ENCODE results near the gene USP25. TPM values are rescaled to one million over a fixed set of nuclear protein-coding genes. Genes with fewer than 3 reads are reported as not detected.

USP25 gene
- total RNA-seq, 1 experiment from 2014 or later: 26.0 TPM

GRCh38 chr21:15775981-15776380 is 46.2 kb downstream of the USP25 start:
- Histone ChIP-seq H3K4me2 (no peak overlapping the region), H3K9me2 (ENCODE audit: insufficient read depth) (no peaks in the 10 kb centered on the region), H2AFZ (no peak overlapping the region), H3K4me3 (no peak overlapping the region), H3K36me3 (ENCODE audit: low read depth) (peaks cover 6% of the 10 kb centered on the region; the same call in 1 of the 2 replicates), H4K20me1 (ENCODE audit: insufficient read depth) (peaks cover 11% of the 10 kb centered on the region; the same call in 1 of the 2 replicates), H3K27me3 (ENCODE audit: insufficient read depth, low read depth) (no peaks in the 10 kb centered on the region), H3K27ac (no peak overlapping the region), H3K9me3 (ENCODE audit: insufficient read depth, low read depth) (0 out of 2 replicates have a peak, but pooled peaks cover 4% of the 10 kb centered on the region), H3K79me2 (ENCODE audit: low read depth) (peaks cover 45% of the 10 kb centered on the region), H3F3A (ENCODE audit: insufficient read depth, low read depth) (no peaks in the 10 kb centered on the region; the same call in 1 of the 2 replicates), H3K4me1 (replicated peaks; ENCODE audit: insufficient read depth) (no peaks in the 10 kb centered on the region)
- TF ChIP-seq EZH2 (IDR thresholded peaks at IDR 0.05; ENCODE audit: low read depth) (no peak), CTCF (conservative IDR thresholded peaks at IDR 0.05) (no peak)
- intact Hi-C loops (cut with micrococcal nuclease; ENCODE audit: unreplicated experiment): no loop called here
- POLR2A ChIA-PET (ENCODE audit: unreplicated experiment): no interaction called here
- DNase-seq: peak in 1 of 2 experiments; percentile 47
- no TSS peak for BruUV-seq (replicated peaks)
- CTCF ChIA-PET: no interaction called here

GRCh38 chr21:15776818-15777217 is 47.0 kb downstream of the USP25 start:
- DNase-seq: no peak
- no TSS peak for BruUV-seq (replicated peaks)
- H3K9me2 ChIP-seq (ENCODE audit: insufficient read depth): no peaks in the 10 kb centered on the region
- intact Hi-C loops (cut with micrococcal nuclease; ENCODE audit: unreplicated experiment): no loop called here
- H3K4me2 ChIP-seq: no peak overlapping the region
- H3K79me2 ChIP-seq (ENCODE audit: low read depth): peaks cover 40% of the 10 kb centered on the region
- no peaks in the 10 kb centered on the region for H3K4me1 ChIP-seq (replicated peaks; ENCODE audit: insufficient read depth)
- H3K27me3 ChIP-seq (ENCODE audit: insufficient read depth, low read depth): no peaks in the 10 kb centered on the region
- peaks cover 14% of the 10 kb centered on the region; the same call in 1 of the 2 replicates for H3K36me3 ChIP-seq (ENCODE audit: low read depth)
- peaks cover 11% of the 10 kb centered on the region; the same call in 1 of the 2 replicates for H4K20me1 ChIP-seq (ENCODE audit: insufficient read depth)
- TF ChIP-seq CTCF (conservative IDR thresholded peaks at IDR 0.05) (no peak), EZH2 (IDR thresholded peaks at IDR 0.05; ENCODE audit: low read depth) (no peak)
- 0 out of 2 replicates have a peak, but pooled peaks cover 4% of the 10 kb centered on the region for H3K9me3 ChIP-seq (ENCODE audit: insufficient read depth, low read depth)
- H2AFZ ChIP-seq: no peak overlapping the region
- ChIA-PET POLR2A (ENCODE audit: unreplicated experiment) (no interaction called here), CTCF (no interaction called here)
- H3K27ac ChIP-seq: no peak overlapping the region
- H3K4me3 ChIP-seq: no peak overlapping the region
- no peaks in the 10 kb centered on the region for H3F3A ChIP-seq (ENCODE audit: insufficient read depth, low read depth)

- DNase-seq: no peak
- POLR2A ChIA-PET (ENCODE audit: unreplicated experiment): no interaction called here
- H3K27me3 ChIP-seq (ENCODE audit: insufficient read depth, low read depth): no peaks in the 10 kb centered on the region
- peaks cover 4% of the 10 kb centered on the region; the same call in 1 of the 2 replicates for H3K9me3 ChIP-seq (ENCODE audit: insufficient read depth, low read depth)
- intact Hi-C loops (cut with micrococcal nuclease; ENCODE audit: unreplicated experiment): no loop called here
- CTCF ChIA-PET: no interaction called here
- H3K4me3 ChIP-seq: no peak overlapping the region
- no peak overlapping the region for H3K4me2 ChIP-seq
- no TSS peak for BruUV-seq (replicated peaks)
- H3K9me2 ChIP-seq (ENCODE audit: insufficient read depth): no peaks in the 10 kb centered on the region
- no peaks in the 10 kb centered on the region for H3K4me1 ChIP-seq (replicated peaks; ENCODE audit: insufficient read depth)
- 0 out of 2 replicates have a peak, but pooled peaks cover 15% of the 10 kb centered on the region for H3K36me3 ChIP-seq (ENCODE audit: low read depth)
- 0 out of 2 replicates have a peak, but pooled peaks cover 6% of the 10 kb centered on the region for H4K20me1 ChIP-seq (ENCODE audit: insufficient read depth)
- peaks cover 4% of the 10 kb centered on the region; the same call in 1 of the 2 replicates for H3K79me2 ChIP-seq (ENCODE audit: low read depth)
- no peaks in the 10 kb centered on the region for H3F3A ChIP-seq (ENCODE audit: insufficient read depth, low read depth)
- no peak overlapping the region for H2AFZ ChIP-seq
- TF ChIP-seq EZH2 (IDR thresholded peaks at IDR 0.05; ENCODE audit: low read depth): no peak
- no peak for TF ChIP-seq CTCF (conservative IDR thresholded peaks at IDR 0.05)
- H3K27ac ChIP-seq: no peak overlapping the region
Observed at GRCh38 chr21:15781986-15782385, 52.2 kb downstream of the USP25 start.

Measured in PC-9 (cell line).